GM12891 (cell line): ENCODE results near the gene C1orf198.

ENCODE experiments used
- POLR2A ChIP-seq: IDR thresholded peaks from 2 replicates; pipeline ENCODE4 v1.6.1; 2011; ENCODE audit warnings: low read depth, low read length, control low read depth
- POLR2AphosphoS5 ChIP-seq: IDR thresholded peaks from 2 replicates; pipeline ENCODE4 v1.6.1; 2011; ENCODE audit warnings: low read depth, low read length, control low read depth
- POU2F2 ChIP-seq: IDR thresholded peaks from 2 replicates; pipeline ENCODE4 v1.6.1; 2011; ENCODE audit warnings: low read depth, mild to moderate bottlenecking, control low read depth, low read length, moderate library complexity
- SPI1 ChIP-seq: IDR thresholded peaks from 2 replicates; pipeline ENCODE4 v1.6.1; 2011; ENCODE audit warnings: low read depth, low read length, control low read depth
- TAF1 ChIP-seq: IDR thresholded peaks from 2 replicates; pipeline ENCODE4 v1.6.1; 2011; ENCODE audit warnings: low read depth, low read length, control low read depth

DNA sequence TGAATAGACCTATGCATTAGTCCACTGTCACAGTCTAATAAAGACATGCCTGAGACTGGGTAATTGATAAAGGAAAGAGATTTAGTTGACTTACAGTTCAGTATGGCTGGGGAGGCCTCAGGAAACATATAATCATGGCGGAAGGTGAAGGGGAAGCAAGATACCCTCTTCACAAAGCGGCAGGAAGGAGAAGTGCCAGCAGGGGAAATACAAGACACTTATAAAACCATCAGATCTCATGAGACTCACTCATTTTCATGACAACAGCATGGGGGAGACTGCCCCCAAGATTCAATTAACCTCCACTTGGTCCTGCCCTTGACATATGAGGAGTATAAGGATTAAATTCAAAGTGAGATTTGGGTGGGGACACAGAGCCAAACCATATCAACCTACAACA, 61.8 kb downstream of the C1orf198 start:
- TF ChIP-seq SPI1 = no peak
- TF ChIP-seq POLR2A = no peak
- no peak for TF ChIP-seq POLR2AphosphoS5
- no peak for TF ChIP-seq POU2F2
- no peak for TF ChIP-seq TAF1
